ENCODE measurements around the gene KRT40.

Gene KRT40

DNA sequence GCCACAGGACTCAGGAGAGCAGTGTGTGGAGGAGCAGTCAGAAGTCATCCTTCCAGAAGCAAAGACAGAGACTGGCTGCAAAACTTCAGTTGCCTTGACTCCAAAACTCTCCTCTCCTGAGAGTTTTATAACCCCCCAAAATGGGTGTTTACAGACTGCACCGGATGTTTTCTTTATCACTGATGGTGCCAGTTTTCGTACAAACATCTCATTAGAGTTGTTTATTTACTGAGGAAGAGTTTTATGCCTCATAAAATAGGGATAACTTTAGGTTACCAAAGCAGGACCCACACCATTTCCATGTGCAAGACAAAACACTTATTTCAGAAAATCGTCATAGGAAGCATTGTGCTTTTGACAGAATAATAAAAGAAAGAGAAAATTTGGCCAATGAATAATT lies at the start of gene KRT40:
Gene KRT40 (minus strand): TSS at position 101 of the 400 bp plus-strand sequence. CDS start 53 bp downstream, at position 48.
- DNase-seq (ENCODE audit: extremely low spot score) = no peak
- CTCF ChIA-PET = no interaction called here
- no peak for TF ChIP-seq FOXA1 (IDR thresholded peaks at IDR 0.05)
- TF ChIP-seq, protein P1, sequence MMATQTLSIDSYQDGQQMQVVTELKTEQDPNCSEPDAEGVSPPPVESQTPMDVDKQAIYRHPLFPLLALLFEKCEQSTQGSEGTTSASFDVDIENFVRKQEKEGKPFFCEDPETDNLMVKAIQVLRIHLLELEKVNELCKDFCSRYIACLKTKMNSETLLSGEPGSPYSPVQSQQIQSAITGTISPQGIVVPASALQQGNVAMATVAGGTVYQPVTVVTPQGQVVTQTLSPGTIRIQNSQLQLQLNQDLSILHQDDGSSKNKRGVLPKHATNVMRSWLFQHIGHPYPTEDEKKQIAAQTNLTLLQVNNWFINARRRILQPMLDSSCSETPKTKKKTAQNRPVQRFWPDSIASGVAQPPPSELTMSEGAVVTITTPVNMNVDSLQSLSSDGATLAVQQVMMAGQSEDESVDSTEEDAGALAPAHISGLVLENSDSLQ (IDR thresholded peaks at IDR 0.05) = no peak
- TF ChIP-seq CTBP1 (IDR thresholded peaks at IDR 0.05; ENCODE audit: borderline replicate concordance) = no peak
- TF ChIP-seq SP1 (IDR thresholded peaks at IDR 0.05) = no peak
- POLR2A ChIA-PET = no interaction called here

DNA sequence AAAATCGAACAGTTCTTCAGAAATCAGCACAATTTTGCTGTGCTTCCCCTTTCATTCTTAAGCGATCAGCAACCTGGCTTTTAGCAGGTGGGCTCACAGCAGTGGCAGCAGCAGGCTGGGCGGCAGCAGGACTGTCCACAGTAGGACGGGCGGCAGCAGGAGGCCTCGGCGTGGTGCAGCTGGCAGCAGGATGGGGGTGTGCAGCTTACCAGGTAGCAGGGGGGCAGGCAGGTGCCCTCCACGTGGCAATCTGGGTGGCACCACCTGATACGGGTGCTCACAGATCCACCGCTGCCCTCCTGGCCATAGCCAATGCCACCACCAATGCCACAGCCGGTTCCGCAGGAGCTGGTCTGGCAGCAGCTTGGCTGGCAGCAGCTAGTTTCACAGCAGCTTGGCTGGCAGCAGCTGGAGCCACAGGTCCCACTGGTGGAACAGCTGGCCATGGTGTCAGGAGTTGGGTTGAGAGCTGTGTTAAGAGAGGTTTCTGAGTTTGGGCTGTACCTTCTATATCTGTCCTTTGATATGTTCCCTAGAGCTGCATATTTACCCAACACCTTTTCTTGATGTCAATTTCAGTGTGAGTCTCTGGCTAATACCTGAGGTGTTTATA lies 45.6 kb upstream of the KRT40 start, which contains the start of gene KRTAP1-4:
Gene KRTAP1-4 (minus strand): TSS at position 563 of the 613 bp plus-strand sequence. CDS start 117 bp downstream, at position 446.
- POLR2A ChIA-PET = no interaction called here
- CTCF ChIA-PET = no interaction called here
- DNase-seq (ENCODE audit: extremely low spot score) = no peak
- no peak for TF ChIP-seq FOXM1 (IDR thresholded peaks at IDR 0.05; ENCODE audit: borderline replicate concordance)
- no peak for TF ChIP-seq HDGF (IDR thresholded peaks at IDR 0.05; ENCODE audit: borderline replicate concordance)
- TF ChIP-seq NFRKB (IDR thresholded peaks at IDR 0.05) = no peak
- no peak for TF ChIP-seq SUZ12 (IDR thresholded peaks at IDR 0.05)
- no peak for TF ChIP-seq ARNT (IDR thresholded peaks at IDR 0.05)
- TF ChIP-seq ZNF384 (IDR thresholded peaks at IDR 0.05) = no peak
- TF ChIP-seq, protein P1 (IDR thresholded peaks at IDR 0.05) = no peak
- TF ChIP-seq L3MBTL2 (conservative IDR thresholded peaks at IDR 0.05) = no peak
- no peak for TF ChIP-seq ELF4 (IDR thresholded peaks at IDR 0.05)
- TF ChIP-seq CTBP1 (IDR thresholded peaks at IDR 0.05; ENCODE audit: borderline replicate concordance) = no peak
- TF ChIP-seq FOXA1 (IDR thresholded peaks at IDR 0.05) = no peak
- TF ChIP-seq BHLHE40 (IDR thresholded peaks at IDR 0.05; ENCODE audit: borderline replicate concordance) = no peak
- TF ChIP-seq FOXK2 (IDR thresholded peaks at IDR 0.05) = no peak
- TF ChIP-seq TARDBP (IDR thresholded peaks at IDR 0.05) = no peak

DNA sequence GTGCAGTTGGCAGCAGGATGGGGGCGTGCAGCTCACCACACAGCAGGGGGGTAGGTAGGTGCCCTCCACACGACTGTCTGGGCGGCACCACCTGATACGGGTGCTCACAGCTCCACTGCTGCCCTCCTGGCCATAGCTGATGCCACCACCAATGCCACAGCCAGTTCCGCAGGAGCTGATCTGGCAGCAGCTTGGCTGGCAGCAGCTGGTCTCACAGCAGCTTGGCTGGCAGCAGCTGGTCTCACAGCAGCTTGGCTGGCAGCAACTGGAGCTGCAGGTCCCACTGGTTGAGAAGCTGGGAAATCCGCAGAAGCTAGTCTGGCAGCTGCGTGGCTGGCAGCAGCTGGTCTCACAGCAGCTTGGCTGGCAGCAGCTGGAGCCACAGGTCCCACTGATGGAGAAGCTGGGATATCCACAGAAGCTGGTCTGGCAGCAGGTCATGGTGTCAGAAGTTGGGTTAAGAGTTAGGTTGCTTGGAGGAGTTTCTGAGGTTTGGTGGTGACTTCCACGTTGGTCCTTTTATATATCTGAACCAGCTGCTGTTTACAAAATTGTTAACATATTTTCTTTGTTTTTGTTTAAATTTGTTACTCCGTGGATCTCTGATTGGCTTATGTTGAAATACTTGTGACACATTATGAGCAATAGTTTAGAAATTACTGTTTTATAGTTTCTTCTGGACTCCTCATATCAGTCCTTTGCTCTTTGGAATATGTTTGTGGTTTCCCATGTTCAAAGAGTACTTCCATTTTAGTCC lies 42.8 kb upstream of the KRT40 start, which contains the start of gene KRTAP1-5:
Gene KRTAP1-5 (minus strand): TSS at position 494 of the 757 bp plus-strand sequence. CDS start 53 bp downstream, at position 441.
- no peak for TF ChIP-seq FOXM1 (IDR thresholded peaks at IDR 0.05; ENCODE audit: borderline replicate concordance)
- no peak for TF ChIP-seq LEF1 (IDR thresholded peaks at IDR 0.05; ENCODE audit: borderline replicate concordance)
- no peak for TF ChIP-seq NFRKB (IDR thresholded peaks at IDR 0.05)
- TF ChIP-seq ELF4 (IDR thresholded peaks at IDR 0.05) = no peak
- TF ChIP-seq FOXA1 (IDR thresholded peaks at IDR 0.05) = no peak
- CTCF ChIA-PET = no interaction called here
- POLR2A ChIA-PET = no interaction called here
- DNase-seq (ENCODE audit: extremely low spot score) = no peak

DNA sequence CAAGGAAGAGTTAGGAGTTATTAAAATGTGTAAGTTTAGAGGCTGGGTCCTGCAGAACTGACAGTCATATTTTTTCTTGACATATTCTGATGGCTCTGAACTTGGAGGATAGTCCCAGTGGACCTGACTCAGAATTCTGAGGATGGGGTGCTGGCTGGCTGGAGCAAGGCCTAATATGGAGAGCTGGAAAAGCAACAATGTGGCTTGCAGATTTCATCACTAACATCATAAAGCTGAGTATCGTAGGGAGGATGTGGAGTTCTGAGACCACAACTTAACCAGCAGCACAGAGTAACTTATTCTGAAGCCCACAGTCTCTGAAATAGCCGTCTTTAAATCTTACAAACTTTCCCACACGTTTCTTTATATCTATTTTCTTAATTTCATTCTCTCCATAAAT lies 40.6 kb upstream of the KRT40 start:
- CTCF ChIA-PET = no interaction called here
- POLR2A ChIA-PET = no interaction called here
- DNase-seq (ENCODE audit: extremely low spot score) = no peak
- TF ChIP-seq TARDBP (IDR thresholded peaks at IDR 0.05) = no peak
- no peak for TF ChIP-seq CTBP1 (IDR thresholded peaks at IDR 0.05; ENCODE audit: borderline replicate concordance)
- TF ChIP-seq ELF4 (IDR thresholded peaks at IDR 0.05) = no peak
- TF ChIP-seq FOXM1 (IDR thresholded peaks at IDR 0.05; ENCODE audit: borderline replicate concordance) = no peak
- TF ChIP-seq ARNT (IDR thresholded peaks at IDR 0.05) = no peak
- no peak for TF ChIP-seq LEF1 (IDR thresholded peaks at IDR 0.05; ENCODE audit: borderline replicate concordance)
- no peak for TF ChIP-seq SP1 (IDR thresholded peaks at IDR 0.05)
- no peak for TF ChIP-seq SUZ12 (IDR thresholded peaks at IDR 0.05)
- TF ChIP-seq BHLHE40 (IDR thresholded peaks at IDR 0.05; ENCODE audit: borderline replicate concordance) = no peak
- TF ChIP-seq, protein P1 (IDR thresholded peaks at IDR 0.05) = no peak
- no peak for TF ChIP-seq FOXA1 (IDR thresholded peaks at IDR 0.05)
- no peak for TF ChIP-seq HDGF (IDR thresholded peaks at IDR 0.05; ENCODE audit: borderline replicate concordance)
- TF ChIP-seq NFRKB (IDR thresholded peaks at IDR 0.05) = no peak
- TF ChIP-seq FOXK2 (IDR thresholded peaks at IDR 0.05) = no peak
- TF ChIP-seq L3MBTL2 (conservative IDR thresholded peaks at IDR 0.05) = no peak
- TF ChIP-seq ZNF384 (IDR thresholded peaks at IDR 0.05) = no peak

DNA sequence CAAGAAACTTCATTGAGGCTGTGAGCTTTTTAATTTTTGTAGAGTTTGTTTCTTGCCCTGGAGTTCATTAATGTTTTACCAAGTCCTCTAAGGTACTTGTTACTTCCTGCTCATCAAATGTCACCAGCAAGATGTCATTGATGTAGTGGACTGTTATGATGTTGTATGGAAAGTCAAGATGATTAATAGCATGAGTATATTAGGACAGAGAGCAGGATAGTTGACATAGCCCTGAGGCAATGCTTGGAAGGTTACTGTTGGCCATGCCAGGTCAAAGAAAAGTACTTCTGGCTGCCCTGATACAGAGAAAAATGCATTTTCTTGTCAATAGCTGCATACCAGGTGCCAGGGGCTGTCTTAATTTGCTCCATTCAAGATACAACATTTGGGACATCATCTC lies 36.2 kb upstream of the KRT40 start:
- ChIA-PET CTCF (no interaction called here), POLR2A (no interaction called here)
- TF ChIP-seq TARDBP (IDR thresholded peaks at IDR 0.05) (no peak), FOXA1 (IDR thresholded peaks at IDR 0.05) (no peak), SUZ12 (IDR thresholded peaks at IDR 0.05) (no peak), BHLHE40 (IDR thresholded peaks at IDR 0.05; ENCODE audit: borderline replicate concordance) (no peak), SP1 (IDR thresholded peaks at IDR 0.05) (no peak), ELF4 (IDR thresholded peaks at IDR 0.05) (no peak)
- no peak for DNase-seq (ENCODE audit: extremely low spot score)

DNA sequence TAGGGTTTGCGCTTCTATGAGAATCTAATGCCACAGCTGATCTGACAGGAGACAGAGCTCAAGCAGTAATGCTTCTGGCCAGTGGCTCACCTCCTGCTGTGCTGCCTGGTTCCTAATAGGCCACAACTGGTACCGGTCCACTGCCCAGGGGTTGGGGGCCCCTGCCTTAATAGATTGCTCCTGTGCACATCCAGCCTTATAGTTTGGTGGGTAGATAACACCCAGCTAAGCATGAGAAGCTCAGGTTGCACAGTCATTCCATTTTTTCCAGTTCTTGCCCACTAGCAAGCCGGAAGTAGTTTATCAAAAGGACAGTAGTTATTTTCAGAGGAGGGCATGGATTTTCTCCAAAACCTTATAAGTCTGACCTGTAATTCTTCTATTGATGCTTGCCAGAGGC lies 35.3 kb upstream of the KRT40 start:
- DNase-seq (ENCODE audit: extremely low spot score) = no peak
- TF ChIP-seq CTBP1 (IDR thresholded peaks at IDR 0.05; ENCODE audit: borderline replicate concordance) (no peak), ARNT (IDR thresholded peaks at IDR 0.05) (no peak), FOXK2 (IDR thresholded peaks at IDR 0.05) (no peak)
- ChIA-PET POLR2A (no interaction called here), CTCF (no interaction called here)

Measured in HEK293T (cell line).